HG02970 (cell line): ENCODE measurements around the gene DLX1.

ENCODE experiments used
- ATAC-seq: cut with Tn5 transposase; IDR thresholded peaks from one replicate; pipeline ENCODE4 v1.9.1; 2021; ENCODE audit warnings: mild to moderate bottlenecking, moderate library complexity, moderate number of reproducible peaks; ENCODE audit not compliant: unreplicated experiment, low FRiP score

The DLX1 gene

DNA sequence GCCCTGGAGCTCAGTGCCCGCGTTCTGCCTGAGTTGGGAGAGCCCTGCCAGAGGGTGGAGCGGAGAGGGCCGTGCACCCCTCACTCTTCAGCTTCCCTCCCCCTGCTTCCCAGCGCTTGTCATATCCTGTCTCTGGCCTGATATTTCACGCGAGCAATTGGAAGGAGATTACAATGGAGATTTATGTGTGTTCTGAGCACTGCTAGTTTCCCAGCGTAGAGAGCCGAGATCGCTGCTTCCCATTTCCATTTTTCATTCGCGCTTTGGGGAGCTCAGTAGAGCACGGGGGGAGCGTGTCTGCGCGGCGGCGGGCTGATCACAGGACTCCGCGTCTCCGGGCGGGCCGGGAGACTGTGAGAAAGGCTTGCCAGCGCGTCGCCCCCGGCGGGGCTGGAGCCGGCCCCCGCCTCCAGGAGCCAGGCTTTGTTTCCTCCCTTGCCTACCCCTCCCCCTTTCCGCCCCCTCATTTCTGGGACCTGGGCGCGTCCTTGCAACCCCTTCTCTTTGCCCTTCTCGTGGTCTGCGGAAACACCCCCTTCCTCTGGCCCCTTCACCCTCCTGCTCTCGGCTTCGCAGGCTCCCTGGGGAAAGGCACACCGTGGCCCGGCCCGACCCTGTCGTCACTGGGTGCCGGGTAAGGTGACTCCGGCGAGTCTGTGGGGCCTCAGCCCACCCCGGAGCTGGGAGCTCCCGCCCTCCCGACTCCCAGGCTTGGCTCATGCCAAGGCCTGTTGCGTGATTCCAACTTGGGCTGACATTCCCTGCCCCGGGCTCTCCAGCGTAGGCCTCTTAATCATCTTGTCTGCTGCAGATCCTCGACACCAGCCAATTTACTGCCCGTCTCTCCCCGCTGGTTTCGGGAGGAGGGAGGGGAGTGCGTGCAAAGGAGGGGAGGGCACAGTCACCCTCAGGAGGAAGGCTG lies 11.6 kb downstream of the DLX1 start:
- ATAC-seq: no peak

DNA sequence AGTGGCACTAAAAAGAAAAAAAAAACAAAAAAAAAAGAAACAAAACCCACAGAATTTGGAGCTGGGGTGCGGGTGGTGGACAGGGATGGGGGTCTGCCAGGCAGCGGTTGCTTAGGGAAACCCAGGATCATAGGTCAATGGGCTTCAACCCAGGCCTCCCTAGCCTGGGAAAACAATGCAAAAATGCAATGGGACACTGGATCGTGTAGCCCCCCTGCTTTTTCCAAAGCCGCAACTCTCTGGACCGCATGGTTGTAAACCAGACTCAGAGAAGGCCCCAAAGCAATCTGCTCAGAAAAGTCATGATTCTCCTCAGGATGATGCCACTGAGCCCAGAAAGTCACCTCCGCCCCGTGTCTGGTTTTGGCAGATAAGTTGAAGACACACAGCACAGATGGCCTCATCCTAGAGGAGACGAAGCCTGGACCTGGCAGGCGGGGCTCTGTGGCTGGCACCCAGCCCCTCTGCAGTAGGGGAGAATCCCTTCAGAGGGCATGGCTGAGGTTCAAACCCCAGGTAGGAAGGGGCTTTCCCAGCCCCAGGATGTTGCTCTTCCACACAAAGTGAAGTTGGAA lies 12.3 kb downstream of the DLX1 start:
- no peak for ATAC-seq

DNA sequence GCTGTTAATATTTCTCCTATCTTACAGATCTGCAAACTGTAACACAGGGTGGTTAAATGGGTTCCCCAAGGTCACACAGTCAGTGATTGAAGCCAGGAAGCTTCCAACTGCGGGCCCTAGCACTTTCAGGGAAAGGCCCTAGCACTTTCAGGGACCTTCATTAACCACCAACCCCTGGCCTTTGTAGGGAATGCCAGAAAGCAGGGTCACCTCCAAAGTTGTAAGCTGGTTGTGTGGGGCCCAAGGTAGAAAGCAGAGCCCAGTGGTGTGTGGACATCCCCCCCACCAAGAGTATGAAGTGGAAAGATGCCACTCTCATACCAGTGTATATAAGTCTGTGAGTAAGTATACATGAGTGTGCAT lies 13.0 kb downstream of the DLX1 start:
- no peak for ATAC-seq

DNA sequence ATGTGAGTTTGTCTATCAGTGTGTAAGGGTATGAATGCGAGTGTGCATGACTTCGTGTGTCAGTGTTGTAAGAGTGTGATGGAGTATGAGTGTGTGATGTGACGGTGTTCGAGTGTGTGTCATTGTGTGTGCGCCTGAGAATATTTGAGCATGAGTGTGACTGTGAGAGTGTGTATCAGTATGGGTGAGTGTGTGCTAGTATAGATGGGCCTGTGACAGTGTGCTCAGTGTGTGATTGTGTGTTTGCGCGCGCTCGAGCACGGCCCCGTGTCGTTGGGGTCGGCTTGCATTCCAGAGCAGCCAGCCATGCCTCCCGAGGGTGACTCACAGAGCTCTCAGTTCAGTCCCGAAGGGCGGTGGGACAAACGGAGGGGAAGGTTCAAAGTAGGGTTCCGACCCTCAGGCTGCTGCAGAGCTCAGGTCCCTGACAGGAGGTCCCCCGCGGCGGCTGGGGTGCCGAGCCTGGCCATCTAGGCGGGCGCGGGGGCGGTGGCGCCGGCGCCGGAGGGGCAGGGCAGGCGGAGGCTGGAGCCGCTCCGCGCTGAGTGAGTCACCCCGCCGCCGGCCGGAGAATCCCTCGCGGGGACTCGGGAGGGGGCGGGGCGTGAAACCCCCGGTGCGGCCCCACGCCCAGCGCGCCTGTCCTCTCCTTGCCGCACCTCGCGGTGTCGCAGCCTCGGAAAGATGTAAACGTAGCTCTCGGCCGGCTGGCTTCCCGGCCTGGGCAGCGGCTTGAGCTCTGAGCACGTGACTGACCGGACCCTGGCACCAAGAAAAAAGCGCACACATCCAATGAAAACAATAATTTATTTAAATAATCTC lies 13.6 kb downstream of the DLX1 start:
- ATAC-seq: no peak

DNA sequence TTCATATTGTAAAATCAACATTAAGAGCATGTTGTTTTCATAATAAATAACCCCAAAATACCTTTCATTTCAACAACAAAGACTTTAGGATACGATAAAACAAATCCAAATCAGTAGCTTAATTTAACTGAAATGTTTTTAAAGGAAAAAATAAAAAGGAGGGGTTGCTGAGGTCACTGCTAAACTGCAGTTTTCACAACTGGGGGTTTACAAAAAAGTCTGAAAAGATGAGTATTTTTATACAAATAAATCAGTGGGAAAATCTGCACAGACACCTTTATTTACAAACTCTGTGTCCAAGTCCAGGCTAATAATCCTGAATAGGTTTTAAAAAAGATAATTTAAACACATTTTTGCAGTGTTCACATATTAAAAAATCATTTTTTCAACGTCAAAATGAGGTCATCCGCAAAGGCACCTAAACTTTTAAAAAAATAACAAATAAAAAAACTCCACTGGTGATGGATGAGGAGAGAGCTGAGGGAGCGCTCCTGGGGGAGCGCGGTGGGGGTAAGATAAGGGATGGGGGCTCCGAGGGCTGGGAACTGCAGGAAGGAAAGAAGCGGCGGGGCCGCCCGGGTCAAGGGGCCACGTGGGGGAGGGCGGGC lies 14.3 kb downstream of the DLX1 start:
- ATAC-seq: no peak

DNA sequence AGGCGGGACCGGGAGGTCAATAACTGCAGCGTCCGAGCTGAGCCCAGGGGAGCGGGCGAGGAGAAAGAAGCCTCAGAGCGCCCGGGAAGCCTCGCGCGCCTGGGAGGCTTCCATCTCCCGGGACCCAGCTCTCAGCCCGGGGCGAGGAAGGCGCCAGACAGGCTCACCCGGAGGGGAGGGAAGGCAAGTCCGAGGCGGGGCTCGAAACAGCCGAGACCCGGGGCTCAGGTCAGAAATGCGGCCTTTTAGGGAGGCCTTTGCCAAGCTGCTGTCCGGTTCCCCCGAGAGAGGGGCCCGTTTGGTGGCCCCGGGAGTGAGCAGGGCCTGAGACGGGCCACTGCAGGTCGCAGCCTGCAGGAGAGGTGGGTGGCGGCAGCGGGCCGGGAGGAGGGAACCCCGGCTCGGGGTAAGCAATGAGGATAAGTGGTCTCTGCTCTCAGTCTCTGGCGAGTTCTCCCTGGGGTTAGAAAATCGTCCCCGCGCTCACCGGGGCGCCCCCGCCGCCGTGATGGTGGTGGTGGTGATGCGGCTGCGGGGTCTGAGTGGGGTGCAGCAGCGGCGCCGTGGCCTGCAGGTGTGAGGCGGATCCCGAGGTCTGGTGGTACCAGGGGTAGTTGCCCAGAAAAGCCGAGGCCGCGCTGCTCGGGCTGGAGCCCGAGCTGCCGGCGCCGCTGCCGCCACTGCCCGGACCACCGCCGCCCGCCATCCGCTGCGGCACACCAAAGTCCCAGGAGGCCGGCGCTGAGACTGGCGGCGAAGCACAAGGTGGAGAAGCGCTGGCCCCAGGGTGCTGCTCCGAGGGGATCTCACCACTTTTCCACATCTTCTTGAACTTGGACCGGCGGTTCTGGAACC lies 15.0 kb downstream of the DLX1 start:
- ATAC-seq: no peak

DNA sequence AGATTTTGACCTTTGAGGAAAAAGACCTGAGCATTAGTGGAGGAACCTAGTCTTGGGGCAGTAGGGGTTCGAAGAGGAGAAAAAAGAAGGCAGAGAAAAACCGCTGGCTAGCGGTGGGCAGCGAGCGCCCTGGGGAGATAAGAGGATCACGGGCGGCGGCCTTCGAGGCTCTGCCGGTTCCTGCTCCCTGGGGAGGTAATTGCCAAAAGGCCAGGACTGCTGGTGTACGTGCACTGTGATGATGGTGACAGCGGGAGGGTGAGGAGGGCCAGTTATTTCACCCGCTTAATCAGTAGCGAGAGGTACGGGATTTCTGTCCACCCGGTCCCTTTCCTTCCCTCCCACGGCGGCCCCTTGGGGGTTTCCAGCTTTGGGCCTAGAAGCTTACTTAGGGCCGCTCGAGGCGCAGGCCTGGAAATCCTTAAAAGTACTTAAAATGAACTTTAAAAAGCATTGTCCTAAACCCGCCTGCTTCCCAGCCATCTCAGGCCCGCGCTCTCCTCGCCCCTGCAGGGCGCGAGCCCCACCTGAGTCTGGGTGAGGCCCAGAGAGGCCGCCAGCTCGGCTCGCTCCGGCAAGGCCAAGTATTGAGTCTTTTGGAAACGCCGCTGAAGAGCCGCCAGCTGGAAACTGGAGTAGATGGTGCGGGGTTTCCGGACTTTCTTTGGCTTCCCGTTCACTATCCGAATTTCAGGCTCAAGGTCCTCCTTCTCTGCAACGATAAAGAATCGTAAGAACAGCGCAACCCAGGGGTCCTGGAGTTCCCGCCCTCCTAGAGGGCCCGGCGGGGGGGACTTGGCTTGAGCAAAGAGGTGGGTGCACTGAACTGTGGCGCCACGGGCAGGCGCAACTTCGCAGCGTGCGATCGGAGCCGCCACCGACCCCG lies 15.9 kb downstream of the DLX1 start:
- no peak for ATAC-seq

DNA sequence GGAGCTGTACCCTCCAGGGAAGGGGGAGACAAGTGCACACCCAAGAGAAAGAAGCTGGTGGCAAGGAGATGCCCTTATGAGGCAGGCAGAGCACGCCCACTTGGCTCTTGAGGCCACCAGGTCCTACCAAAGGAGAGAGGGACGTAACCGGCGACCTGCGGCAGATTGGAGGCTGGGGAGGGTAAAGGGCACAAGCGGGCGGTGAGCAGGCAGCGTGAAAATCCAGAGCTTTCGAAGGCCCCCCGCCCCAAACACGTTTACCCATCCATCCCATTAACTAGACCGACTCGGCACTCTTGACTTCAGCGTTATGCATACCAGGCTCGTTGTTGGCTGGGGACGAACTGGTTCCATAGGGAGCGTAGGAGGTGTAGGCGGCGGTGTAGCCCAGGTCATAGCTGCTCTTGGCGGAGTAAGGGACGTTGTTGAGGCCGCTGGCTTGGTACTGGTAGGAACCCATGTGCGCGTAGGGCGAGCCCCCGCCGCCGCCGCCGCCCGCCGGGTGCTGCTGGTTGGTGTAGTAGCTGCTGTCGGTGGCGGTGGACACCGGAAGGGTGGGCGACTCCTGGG lies 16.6 kb downstream of the DLX1 start:
- peak; percentile 15 for ATAC-seq

DNA sequence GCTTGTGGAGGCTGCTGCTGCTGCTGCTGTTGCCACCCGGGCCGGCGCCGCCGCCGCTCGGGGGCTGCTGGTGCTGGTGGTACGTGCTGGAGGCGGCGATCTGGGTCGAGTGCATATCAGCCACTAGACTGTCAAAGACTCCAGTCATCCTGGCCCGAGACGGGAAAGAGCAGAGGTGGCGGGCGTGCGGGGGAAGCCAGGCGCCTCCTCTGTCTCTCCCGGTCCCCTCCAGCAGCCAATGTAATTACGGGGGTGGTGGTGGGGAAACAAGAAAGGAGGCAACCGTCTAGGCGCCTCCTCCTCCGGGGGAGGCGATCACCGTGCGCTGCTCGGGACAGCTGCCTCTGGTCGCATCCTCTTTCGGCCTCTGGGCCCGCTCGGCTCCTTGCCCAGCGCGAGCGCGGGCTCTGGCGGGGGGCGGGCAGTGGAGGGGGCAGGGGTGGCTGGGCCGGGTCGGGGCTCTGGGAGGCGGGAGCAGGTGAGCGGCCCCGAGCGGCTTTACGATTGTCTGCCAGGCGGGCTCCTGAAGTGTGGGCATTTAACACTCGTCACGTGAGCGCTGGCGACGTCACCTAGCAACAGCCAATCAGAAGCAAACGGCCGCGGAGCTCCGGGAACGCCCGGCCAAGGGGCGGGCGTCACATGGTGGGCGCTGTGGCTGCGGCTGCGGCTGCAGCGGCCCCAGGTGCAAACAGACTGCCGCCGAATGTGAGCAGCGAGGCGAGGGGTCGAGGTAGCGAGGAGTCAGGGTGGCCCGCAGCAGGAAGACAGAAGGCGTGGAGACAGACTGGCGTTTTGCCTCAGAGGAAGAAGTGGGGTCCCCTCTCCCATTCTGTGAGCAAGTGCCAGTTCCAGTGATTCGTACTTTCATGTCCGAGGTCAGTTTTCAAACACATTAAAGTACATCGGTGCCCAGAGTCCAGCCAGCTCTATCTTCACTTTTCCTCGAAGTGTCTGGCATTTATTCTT lies 17.4 kb downstream of the DLX1 start, which contains the start of gene DLX2:
Gene DLX2, minus strand, starts transcription at position 510 of the 969 bp plus-strand sequence. Its CDS starts 362 bp downstream, at position 148.
- ATAC-seq: peak; percentile 61

DNA sequence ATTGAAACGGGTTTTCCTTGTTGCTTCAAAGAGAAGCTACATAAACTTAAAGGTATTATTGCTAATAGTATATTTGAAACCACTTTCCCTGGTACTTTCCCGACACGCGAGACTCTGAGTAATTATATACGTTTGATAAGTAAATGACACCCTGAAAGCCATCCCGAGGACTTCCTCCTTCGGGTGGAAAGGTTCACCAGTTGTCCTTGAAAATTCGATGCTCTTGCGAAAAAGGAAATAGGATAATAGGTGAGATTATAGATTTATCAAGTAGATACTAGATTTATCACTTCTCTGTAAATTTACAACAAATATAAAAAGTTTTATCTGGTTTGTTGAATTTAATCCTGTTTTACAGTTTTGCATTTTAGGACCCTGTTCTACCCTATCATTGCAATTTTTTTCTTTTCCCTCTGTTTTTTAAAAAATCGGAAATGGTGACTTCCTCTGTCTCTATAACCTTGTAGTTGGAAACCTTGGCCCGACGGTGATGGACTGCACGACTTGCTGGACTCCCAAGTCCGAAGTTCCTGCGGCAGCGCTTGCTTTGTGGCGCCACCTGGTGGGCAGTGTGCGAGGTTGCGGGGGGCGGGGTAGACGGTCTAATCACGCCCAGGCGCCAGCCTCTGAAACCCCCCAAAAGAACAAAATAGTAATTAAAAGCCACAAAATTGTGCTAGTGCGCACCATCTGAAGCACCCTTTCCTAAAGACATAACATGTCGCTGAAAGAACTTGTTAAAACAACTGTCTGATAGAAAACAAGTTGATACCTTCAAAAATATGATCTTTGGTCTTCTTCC lies 18.4 kb downstream of the DLX1 start:
- no peak for ATAC-seq

DNA sequence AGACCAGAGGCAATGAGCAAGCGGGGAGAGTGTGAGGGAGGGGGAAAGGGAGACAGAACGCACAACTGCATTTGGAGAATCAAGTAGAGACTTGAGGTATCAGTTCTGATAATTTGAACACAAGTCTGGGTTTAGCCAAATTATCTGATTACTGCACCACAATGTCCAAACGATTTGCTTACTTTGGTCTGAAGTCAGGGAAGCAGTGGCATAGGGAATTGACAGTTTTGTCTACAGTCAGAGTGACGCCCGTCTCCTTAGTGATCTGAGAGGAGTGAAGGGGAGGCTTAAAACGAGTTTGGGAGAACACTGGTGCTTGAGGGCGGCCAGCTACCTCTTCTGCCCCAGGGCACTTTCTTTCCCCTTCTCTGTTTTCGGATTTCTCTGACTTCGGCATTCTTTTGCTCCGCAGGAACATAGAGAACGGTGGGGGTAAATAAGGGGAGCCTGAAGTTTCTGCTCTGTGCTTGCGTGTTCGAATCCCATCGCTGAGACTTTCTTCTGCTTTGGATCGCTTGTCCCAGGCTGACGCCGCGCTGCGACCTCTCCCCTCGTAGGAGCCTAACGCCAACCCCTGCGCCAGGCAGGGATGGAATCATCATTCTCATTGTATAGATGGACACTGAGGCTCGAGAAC lies 20.3 kb downstream of the DLX1 start:
- ATAC-seq: no peak

DNA sequence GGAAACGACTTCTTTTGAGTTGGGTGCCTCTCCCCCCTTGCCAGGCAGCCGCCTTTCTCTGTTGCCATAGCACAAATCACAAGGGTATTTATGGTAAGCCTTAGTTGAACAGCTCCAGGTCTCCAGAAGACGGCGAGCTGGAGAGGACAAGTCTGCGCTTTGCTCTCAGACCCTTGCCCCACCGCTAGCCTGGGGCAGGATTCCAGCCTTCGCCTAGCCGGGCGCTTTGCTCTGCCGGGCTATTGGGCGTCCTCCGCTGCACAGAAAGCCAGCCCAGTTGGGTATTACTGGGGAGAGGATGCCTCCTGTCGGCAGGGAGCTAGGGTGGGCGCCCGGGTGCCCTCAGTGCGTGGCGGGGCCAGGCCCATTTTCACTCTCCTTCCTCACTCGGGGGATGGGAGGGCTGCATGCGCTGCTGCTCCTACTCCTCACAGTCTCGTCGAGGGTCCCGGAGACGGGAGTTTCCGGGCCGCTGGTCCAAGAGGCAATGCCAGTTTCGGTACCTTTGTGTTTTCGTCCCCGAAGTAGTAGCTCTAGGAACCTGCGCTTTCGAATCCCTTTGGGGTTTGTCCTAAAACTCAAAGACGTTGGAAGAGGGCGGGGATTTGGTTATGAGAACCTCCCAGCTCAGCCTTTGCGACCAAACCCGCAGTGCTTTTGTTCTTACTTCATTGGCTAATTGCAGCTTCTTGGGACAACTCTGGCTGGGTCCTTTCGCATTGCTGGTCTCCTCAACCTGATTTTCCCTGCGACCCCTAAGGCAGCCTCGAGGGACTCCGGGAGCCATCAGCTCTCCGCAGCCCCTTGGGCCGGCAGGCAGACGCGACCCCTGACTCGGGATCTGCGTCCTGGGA lies 21.0 kb downstream of the DLX1 start:
- ATAC-seq: no peak

DNA sequence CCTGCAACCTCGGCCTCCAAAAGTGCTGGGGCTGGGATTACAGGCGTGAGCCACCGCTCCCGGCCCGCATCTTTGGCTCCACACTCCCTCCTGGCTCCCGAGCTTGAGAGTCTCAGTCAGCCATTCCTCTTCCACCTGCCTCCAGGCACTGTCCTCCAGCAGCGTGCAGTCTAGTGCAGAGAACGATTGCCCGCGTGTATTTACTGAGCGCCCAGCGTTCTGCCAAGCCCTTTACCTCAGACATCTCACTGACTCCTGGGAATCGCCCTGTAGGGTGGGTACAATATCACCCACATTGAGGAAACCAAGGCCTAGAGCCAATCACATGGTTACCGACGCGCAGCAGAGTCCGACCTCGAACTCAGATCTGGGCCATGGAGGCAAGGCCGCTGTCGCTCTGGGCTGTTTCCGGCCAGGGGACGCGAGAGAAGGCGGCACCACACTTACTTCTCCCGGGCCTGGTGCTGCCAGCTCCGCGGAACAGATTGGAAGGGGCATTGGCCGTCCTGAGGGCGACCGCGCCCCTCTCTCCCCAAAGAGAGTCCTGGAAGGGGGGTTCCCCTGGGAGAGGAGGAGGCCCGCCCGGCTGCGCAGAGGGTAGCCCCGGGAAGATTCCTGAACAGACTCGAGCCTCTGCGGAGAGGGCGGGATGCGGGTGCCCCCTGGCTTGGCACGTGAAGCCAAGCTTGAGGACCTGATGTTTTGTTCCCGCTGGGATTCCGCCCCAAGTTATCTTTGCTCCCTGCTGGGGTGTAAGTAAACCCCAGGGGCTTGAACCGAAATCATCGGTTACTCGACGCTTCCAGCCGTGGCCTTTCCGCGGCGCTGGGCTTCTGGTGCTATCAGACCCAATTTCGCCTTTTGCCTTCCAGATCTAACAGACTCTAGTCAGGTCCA lies 22.6 kb downstream of the DLX1 start:
- ATAC-seq: no peak

DNA sequence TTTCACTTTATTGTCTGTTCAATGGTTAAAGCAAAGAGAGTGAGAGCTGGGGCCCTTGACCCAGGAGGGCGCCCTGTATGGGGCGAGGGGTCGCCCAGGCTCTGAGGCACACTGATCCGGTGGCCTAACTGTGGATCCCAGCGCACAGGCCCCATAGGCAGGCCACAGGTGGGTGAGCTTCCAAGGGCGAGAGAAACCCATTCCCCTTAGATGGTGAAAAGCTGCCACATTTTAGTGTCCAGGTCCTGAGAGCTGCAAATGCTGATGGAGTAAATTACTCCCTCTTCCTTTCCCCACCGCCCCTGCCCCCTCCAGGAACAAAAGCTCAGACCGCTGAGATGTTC lies 23.3 kb downstream of the DLX1 start:
- ATAC-seq: no peak
